Ecto neural progenitor cell (in vitro differentiated cells): Measurements from ENCODE around the gene HS3ST2.

Source experiments
- DNase-seq: peaks from one replicate; pipeline ENCODE4 v3.0.0-alpha.2; 2018; ENCODE audit warnings: low spot score

HS3ST2 gene

GRCh38 chr16:22813948-22814710 is at the start of gene HS3ST2:
TSS of gene HS3ST2 (plus strand) at chr16:22814162. CDS start at chr16:22814611, 449 bp downstream.
- peak; percentile 82 for DNase-seq

- DNase-seq = no peak
These were observed 49.2 kb upstream of the HS3ST2 start for GRCh38 chr16:22764662-22765327.

GRCh38 chr16:22765479-22765878 is 48.5 kb upstream of the HS3ST2 start:
- DNase-seq = no peak

- DNase-seq = no peak
These were observed 43.1 kb upstream of the HS3ST2 start for GRCh38 chr16:22770866-22771265.

- no peak for DNase-seq
These were observed 42.4 kb upstream of the HS3ST2 start for GRCh38 chr16:22771551-22771950.

GRCh38 chr16:22775220-22775922 is 38.6 kb upstream of the HS3ST2 start:
- no peak for DNase-seq

GRCh38 chr16:22781480-22781879 is 32.5 kb upstream of the HS3ST2 start:
- no peak for DNase-seq

GRCh38 chr16:22782314-22782713 is 31.6 kb upstream of the HS3ST2 start:
- no peak for DNase-seq

GRCh38 chr16:22784690-22785214 is 29.2 kb upstream of the HS3ST2 start:
- no peak for DNase-seq

GRCh38 chr16:22785552-22785951 is 28.4 kb upstream of the HS3ST2 start:
- DNase-seq = no peak

GRCh38 chr16:22786284-22786683 is 27.7 kb upstream of the HS3ST2 start:
- no peak for DNase-seq

- DNase-seq = no peak
These were observed 27.3 kb upstream of the HS3ST2 start for GRCh38 chr16:22786691-22787090.

- DNase-seq = no peak
These were observed 26.3 kb upstream of the HS3ST2 start for GRCh38 chr16:22787466-22788192.

GRCh38 chr16:22788193-22788530 is 25.8 kb upstream of the HS3ST2 start:
- DNase-seq = no peak

- DNase-seq = no peak
These were observed 24.5 kb upstream of the HS3ST2 start for GRCh38 chr16:22789281-22789945.

- no peak for DNase-seq
These were observed 16.4 kb upstream of the HS3ST2 start for GRCh38 chr16:22797551-22797950.

- DNase-seq = no peak
These were observed 14.8 kb upstream of the HS3ST2 start for GRCh38 chr16:22799113-22799512.

- no peak for DNase-seq
These were observed 9.1 kb upstream of the HS3ST2 start for GRCh38 chr16:22804893-22805292.

GRCh38 chr16:22805326-22805725 is 8.6 kb upstream of the HS3ST2 start:
- DNase-seq = no peak

- DNase-seq = no peak
These were observed 7.2 kb upstream of the HS3ST2 start for GRCh38 chr16:22806811-22807210.

- no peak for DNase-seq
These were observed 3.7 kb upstream of the HS3ST2 start for GRCh38 chr16:22810226-22810625.
